22Rv1 (cell line): Measurements from ENCODE around the gene VIPR2.

Experiments used
- CTCF ChIP-seq: fragments of 450-650 bp; IDR thresholded peaks from 2 replicates; pipeline ENCODE4 v1.5.1; 2017; ENCODE audit warnings: mild to moderate bottlenecking
- ZFX ChIP-seq: fragments of 450-650 bp; IDR thresholded peaks from 2 replicates; pipeline ENCODE4 v1.6.1; 2017; ENCODE audit warnings: antibody characterized with exemption, borderline replicate concordance

DNA sequence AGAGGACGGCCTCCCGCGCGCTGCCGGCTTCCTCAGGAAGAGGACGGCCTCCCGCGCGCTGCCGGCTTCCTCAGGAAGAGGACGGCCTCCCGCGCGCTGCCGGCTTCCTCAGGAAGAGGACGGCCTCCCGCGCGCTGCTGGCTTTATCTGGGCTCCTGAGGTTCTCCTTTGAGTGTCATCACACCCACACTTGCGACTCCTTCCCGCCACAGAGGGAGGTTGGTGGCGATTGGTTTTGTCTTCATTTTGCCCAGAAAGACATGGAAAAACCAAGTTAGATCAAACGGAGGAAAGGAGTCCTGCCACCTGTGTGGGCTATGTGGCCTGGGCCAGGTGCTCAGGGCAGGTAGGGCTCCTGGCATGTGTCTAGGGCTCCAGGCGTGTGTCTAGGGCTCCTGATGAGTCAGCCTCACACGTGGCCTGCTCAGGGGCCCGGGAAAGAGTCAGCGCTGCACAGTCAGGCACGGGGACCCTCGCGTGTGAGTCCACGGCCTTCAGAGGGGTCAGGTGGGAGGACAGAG lies 138.0 kb downstream of the VIPR2 start:
- TF ChIP-seq CTCF: no peak
- no peak for TF ChIP-seq ZFX
